Stimulated activated CD4-positive, alpha-beta T cell treated with anti-CD3 and anti-CD28 coated beads, Interleukin-15, amount 100 ng/mL, for 1 hour (primary cell): Measurements from ENCODE around the gene ARHGEF9.

ENCODE experiments used
- DNase-seq, 2 donors: peaks; one replicate each; pipeline ENCODE4 v3.0.0-alpha.2; 2020; ENCODE audit warnings: low read depth in 1 of 2, low spot score in 1 of 2

ARHGEF9 gene

GRCh38 chrX:63746715-63747114 lies 38.3 kb downstream of the ARHGEF9 start:
- DNase-seq, result no peak

GRCh38 chrX:63746278-63746677 lies 38.7 kb downstream of the ARHGEF9 start:
- DNase-seq, result no peak

GRCh38 chrX:63744850-63745394 lies 40.1 kb downstream of the ARHGEF9 start:
- no peak for DNase-seq

GRCh38 chrX:63743596-63743995 lies 41.4 kb downstream of the ARHGEF9 start:
- no peak for DNase-seq

GRCh38 chrX:63740382-63740781 lies 44.6 kb downstream of the ARHGEF9 start:
- no peak for DNase-seq

GRCh38 chrX:63739885-63740284 lies 45.1 kb downstream of the ARHGEF9 start:
- no peak for DNase-seq

- DNase-seq, result no peak
Observed at GRCh38 chrX:63738696-63739095, 46.3 kb downstream of the ARHGEF9 start.

- DNase-seq, result no peak
Observed at GRCh38 chrX:63737131-63737921, 47.7 kb downstream of the ARHGEF9 start.

DNA sequence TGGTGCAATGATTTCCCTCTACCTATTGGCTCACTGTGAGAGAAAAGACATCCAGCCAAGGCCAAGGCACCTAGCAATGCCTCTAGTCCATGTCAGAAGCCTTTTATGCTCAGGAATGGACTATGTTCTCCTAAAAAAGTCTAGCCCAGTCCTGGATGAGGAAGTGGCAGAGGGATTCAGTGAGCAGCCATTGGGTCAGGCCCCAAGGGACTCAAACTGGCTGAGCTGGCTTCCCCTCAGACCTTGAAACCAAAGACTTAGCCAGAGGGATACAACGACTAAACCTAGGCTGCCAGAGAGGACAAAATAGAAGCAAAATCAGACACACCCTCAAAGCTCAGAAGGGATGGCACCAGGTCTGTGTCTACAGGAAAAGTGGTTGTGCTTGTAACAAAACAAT lies 49.1 kb downstream of the ARHGEF9 start:
- no peak for DNase-seq

GRCh38 chrX:63720293-63720692 lies 64.7 kb downstream of the ARHGEF9 start:
- DNase-seq, result no peak

GRCh38 chrX:63719633-63720032 lies 65.4 kb downstream of the ARHGEF9 start:
- DNase-seq, result no peak

DNA sequence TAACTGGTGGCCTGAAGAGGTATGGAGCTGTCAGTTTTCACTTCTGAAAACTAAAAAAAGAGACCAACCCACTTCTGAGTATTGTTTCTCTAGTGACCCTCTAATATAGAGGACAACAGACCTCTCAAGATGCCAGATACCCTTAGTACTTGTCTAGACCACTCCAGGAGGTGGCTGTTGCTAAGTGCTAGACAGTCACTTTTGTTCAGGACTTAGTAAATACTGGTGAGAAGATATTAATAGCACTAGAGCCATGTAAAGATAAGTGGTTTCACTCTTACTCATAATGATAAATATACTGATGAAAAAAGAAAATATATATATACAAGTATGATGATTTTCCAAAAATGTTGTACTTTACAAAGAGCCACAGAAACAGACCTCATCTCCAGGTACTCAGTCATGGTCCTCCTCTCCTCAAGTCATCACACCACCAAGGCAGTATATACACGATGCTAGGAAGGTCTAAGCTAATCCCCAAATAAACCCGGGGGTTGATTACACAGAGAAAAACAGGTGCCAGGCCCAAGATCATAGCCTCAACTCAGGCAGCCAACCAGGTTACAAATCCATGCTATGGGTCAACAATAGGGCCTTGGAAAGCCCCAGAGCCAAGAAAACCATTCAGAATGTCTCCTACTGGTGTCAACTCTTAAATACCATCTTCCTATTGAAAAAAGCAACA lies 66.9 kb downstream of the ARHGEF9 start:
- no peak for DNase-seq

DNA sequence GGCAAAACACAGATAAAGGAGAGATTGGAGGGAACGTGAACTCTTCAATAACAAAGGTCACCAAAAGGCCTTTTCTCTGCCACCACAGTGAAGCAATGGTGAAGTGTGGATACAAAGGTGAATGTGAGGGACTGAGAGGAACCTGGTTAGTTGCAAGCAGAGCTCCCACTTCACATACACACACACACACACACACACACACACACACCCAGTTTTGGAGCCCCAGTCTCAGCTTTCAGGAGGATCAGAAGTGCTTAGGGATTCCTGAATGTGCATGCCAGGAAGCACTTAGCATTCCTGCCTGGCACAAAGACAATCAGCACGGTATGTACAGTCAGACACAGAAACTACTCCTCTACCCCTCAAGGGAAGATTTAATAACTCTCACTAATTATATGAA lies 71.5 kb downstream of the ARHGEF9 start:
- DNase-seq, result no peak

DNA sequence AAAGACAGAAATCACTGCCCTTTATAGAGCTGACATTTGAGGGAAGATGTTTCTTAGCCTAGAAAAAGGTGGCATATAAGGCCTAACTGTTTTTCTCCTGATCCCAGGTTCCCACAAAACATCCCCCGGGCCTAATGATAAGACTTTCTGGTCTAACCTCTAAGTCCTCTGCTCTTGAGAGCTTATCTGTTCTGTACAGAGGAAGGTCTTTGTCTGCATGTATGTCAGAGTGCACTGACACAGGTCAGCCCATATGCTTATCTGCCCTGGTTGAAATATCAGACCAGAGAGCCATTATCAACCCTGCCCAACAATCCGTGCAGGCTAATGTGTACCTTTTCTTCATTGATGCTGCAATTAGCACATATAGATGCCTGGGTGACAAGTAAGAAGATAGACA lies 76.2 kb downstream of the ARHGEF9 start:
- no peak for DNase-seq

DNA sequence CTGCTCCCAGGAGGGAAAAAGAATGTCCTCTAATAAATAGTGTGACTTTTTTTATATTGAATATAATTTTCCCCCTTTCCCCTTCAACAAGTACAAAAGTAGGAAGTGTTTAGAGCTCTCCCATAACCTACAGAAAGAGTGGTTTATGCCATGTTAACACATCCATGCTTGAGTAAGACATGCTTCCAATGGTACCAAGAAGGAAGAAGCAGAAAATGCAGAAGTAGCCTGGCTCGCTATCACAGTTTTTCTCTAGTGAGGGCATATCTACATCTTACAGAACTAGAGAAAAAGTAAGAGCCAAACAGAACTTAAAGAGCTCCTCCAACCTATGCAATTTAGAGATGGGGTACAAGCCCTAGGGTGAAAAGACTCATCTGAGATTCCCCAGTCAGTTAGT lies 82.5 kb downstream of the ARHGEF9 start:
- DNase-seq, result no peak

DNA sequence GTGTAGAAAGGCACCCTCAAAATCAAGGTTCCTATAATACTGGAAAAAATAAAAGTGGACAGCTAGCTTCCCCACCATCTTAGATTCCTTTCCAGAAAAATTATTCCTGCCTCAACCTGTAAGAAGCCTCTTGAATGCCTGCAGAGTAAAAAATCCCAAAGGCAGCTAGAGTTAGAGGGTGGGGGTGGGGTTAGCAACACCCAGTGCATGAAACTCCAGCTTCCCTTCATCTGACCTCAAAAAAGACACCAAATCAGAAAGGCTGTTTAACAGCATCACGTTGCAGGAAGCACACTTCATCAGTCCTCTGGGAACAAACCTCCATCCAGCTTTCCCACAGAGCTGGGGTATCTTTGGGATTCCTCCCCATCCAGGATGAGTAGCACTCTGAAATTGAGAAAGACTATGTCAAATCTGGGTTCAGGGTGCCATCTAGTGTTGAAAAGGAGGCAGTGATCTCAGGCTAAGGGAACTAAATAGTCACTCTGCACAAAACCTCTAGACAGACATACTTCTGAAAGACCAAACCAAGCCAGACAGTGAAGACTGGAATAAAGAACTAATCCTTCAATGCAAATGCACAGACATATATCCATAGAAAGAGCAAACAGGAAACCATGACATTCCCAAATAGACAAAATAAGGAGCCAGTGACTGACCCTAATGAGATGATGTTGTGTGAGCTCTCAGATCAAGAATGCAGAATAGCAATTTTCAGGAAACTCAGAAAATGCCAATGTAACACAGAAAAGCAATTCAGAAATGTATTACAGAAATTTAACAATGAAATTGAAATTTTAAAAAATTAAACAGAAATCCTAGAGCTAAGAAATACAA lies 97.9 kb downstream of the ARHGEF9 start:
- DNase-seq, result no peak

DNA sequence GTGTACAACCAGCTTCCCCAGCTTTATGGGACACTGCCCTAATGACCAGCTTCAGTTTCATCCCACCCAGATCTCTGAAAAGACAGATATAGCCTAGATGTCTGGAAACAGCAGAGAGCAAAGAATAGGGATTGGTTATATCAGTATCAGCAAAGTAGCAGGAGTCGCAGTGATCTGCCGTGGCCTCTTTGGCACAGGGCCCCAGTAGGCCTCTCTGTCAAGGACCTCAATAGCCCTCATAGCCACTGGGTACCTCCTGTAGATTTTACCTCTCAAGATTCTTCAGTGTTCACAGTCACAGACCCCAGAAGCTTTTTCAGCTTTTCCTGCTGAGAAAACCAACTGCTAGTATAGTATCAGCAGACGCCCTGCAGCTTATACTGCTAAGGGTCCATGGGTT lies 104.6 kb downstream of the ARHGEF9 start:
- no peak for DNase-seq

GRCh38 chrX:63679432-63679831 lies 105.6 kb downstream of the ARHGEF9 start:
- no peak for DNase-seq

- DNase-seq, result no peak
Observed at GRCh38 chrX:63675716-63676115, 109.3 kb downstream of the ARHGEF9 start.

DNA sequence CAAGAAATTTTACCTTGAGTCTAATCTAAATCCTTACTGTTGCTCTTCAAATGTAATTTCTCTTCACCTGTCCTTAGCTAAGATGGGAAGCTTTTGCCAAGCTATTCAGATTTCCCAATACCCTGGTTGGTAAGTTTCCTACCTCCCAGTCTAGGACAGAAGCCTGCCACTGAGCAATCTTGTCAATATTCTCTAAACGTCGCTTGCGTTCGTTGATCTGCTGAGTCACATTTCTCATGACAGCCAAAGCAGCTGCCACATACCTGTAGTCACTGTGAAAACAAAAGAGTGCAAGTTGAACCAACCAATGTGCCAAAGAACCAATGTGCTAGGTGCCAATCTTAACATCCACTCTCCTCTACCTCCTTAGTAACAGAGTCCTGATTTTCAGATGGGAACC lies 111.1 kb downstream of the ARHGEF9 start:
- DNase-seq, result no peak

GRCh38 chrX:63664741-63665140 lies 120.3 kb downstream of the ARHGEF9 start:
- no peak for DNase-seq

GRCh38 chrX:63664083-63664482 lies 120.9 kb downstream of the ARHGEF9 start:
- no peak for DNase-seq
